ENCODE data around the gene TBC1D5. TPM values are rescaled to one million over a fixed set of nuclear protein-coding genes. Genes with fewer than 3 reads are reported as not detected.

The TBC1D5 gene
- total and polyA plus RNA-seq, 2 of the 4 experiments (the other 2 are of a cell fraction): 16.4 to 57.0 TPM

DNA sequence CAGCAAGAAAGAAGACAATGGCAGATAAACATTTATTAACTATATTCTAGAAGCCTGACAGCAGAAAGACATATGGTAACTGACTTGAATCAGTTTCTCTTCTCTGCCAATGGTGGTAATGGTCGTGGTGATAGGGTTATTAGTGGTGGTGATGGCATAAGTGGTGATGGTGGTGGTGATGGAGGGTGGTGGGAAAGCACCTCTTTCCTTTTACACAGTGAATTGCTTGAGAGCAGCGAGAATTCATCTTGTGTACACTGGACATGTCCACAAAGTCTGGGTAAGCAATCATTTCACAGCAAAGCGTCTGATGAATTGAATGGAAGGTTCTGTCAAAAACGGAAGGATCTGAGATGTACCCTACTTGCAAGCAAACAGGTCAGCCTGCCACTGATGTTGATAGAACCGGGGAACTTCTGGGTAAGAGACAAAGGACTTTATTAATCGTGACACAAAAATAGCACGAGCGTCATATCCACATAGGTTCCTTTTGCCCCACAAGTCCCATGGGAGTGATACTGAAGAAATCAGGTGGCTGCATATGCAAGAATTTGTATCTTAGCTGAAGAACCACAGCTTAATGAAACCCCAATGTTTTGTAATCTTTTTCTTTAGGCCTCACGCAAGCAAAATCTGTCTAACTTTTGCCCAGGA, 23.5 kb upstream of the TBC1D5 start:
- in situ Hi-C loops (cut with MboI; ENCODE audit: low sequenced_read_pairs) (no loop called here), dilution Hi-C loops (cut with HindIII; ENCODE audit: low sequenced_read_pairs, unreplicated experiment) (no loop called here), intact Hi-C loops (cut with micrococcal nuclease) (no loop called here)
- Histone ChIP-seq H3K56ac (ENCODE audit: extremely low read depth, insufficient read depth, low read length) (no peak overlapping the region), H2AK5ac (ENCODE audit: low read depth, low read length) (no peak overlapping the region), H3K27ac (ENCODE audit: insufficient read depth, low read length) (no peak overlapping the region), H3K9ac (ENCODE audit: low read depth, low read length) (no peak overlapping the region), H2BK5ac (ENCODE audit: low read depth, low read length, poor library complexity, severe bottlenecking) (no peak overlapping the region), H4K5ac (ENCODE audit: low read depth, low read length) (no peak overlapping the region), H3K9me1 (ENCODE audit: insufficient read depth, low read length) (no peaks in the 10 kb centered on the region), H2AK9ac (replicated peaks; ENCODE audit: low read depth, low read length, poor library complexity) (no peak overlapping the region), H3K9me3 (ENCODE audit: control insufficient read depth, insufficient read depth, low read length) (no peaks in the 10 kb centered on the region), H2BK15ac (ENCODE audit: low read depth, low read length) (no peak overlapping the region), H4K91ac (ENCODE audit: insufficient read depth, low read depth, low read length) (no peak overlapping the region), H4K20me1 (ENCODE audit: insufficient read depth, low read length) (no peaks in the 10 kb centered on the region), H3K79me1 (ENCODE audit: low read depth in 1 of 2, low read length in 2 of 2) (no peaks in the 10 kb centered on the region), H3K4me2 (ENCODE audit: low read depth, low read length) (no peak overlapping the region), H4K8ac (ENCODE audit: low read depth in 2 of 2, low read length in 2 of 2) (no peak overlapping the region), H2BK120ac (ENCODE audit: low read depth, low read length) (no peak overlapping the region), H3K4ac (ENCODE audit: low read depth, low read length) (no peak overlapping the region), H3K36me3 (ENCODE audit: control insufficient read depth, insufficient read depth, low read length) (no peaks in the 10 kb centered on the region), H3K14ac (replicated peaks; ENCODE audit: low read depth, low read length) (no peak overlapping the region), H3K18ac (ENCODE audit: low read depth, low read length) (no peak overlapping the region), H2AFZ (replicated peaks; ENCODE audit: low read length, poor library complexity) (no peak overlapping the region), H3K23ac (ENCODE audit: low read depth, low read length) (no peak overlapping the region), H3K4me1 (ENCODE audit: control insufficient read depth, insufficient read depth, low read length) (no peaks in the 10 kb centered on the region), H3K27me3 (ENCODE audit: control insufficient read depth, insufficient read depth, low read length) (peaks cover 2% of the 10 kb centered on the region; the same call in 1 of the 2 replicates), H2BK20ac (ENCODE audit: low read depth, low read length) (no peak overlapping the region), H3K4me3 (ENCODE audit: insufficient read depth, low read depth, low read length) (no peak overlapping the region)
- ChIA-PET POLR2A (ENCODE audit: unreplicated experiment) (no interaction called here), CTCF (no interaction called here)
- 100% methylated on average over 2 of the region's 9 CpGs; no CpG with 5 or more reads in 1 of the 2 experiments for WGBS, 2 experiments (ENCODE audit: extremely low coverage in 2 of 2, insufficient read length in 1 of 2)
- ATAC-seq (ENCODE audit: low read depth) (no peak), DNase-seq (no peak)
- no TSS peak for BruUV-seq (replicated peaks)
- TF ChIP-seq POLR2A (IDR thresholded peaks at IDR 0.05; ENCODE audit: low read depth, low read length) (no peak), MAZ (IDR thresholded peaks at IDR 0.05; ENCODE audit: borderline replicate concordance, low read depth, low read length) (no peak), RFX5 (IDR thresholded peaks at IDR 0.05; ENCODE audit: low read depth, low read length) (no peak), SMC3 (IDR thresholded peaks at IDR 0.05; ENCODE audit: low read depth, low read length) (no peak), MAFK (IDR thresholded peaks at IDR 0.05; ENCODE audit: low read depth, low read length) (no peak), NFE2L2 (IDR thresholded peaks at IDR 0.05; ENCODE audit: low read depth, low read length) (no peak)
- TF ChIP-seq, protein P1, sequence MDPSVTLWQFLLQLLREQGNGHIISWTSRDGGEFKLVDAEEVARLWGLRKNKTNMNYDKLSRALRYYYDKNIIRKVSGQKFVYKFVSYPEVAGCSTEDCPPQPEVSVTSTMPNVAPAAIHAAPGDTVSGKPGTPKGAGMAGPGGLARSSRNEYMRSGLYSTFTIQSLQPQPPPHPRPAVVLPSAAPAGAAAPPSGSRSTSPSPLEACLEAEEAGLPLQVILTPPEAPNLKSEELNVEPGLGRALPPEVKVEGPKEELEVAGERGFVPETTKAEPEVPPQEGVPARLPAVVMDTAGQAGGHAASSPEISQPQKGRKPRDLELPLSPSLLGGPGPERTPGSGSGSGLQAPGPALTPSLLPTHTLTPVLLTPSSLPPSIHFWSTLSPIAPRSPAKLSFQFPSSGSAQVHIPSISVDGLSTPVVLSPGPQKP (IDR thresholded peaks at IDR 0.05; ENCODE audit: borderline replicate concordance, low read depth, low read length): no peak

All from IMR-90 (cell line).